Stimulated activated naive B cell treated with anti-CD40 and anti-IgM and Interleukin-4, amounts not matched to agents 10 μg/mL and 1 μg/mL and 100 μg/mL, for 72 hours (primary cell): Measurements from ENCODE around the gene EVI2B.
"Not testable (repeated sequence)": the region's sequence is repeated elsewhere in the genome, so short reads cannot be mapped to it uniquely, and the experiment has no call there.

Experiments used
- ATAC-seq, 2 donors: fragments of 150-1000 bp; cut with Tn5 transposase; replicated peaks; 2 replicates each; pipeline ENCODE4 v1.10.0; 2021; ENCODE audit warnings: moderate library complexity in 1 of 2
- DNase-seq: peaks from one replicate; pipeline ENCODE4 v3.0.0; 2021
- H3K27ac Mint-ChIP-seq: one replicate; pipeline ENCODE4 v1.8.0; 2022; ENCODE audit warnings: mild to moderate bottlenecking, mixed read lengths
- H3K27me3 Mint-ChIP-seq, 2 donors: one replicate each; pipeline ENCODE4 v1.8.0; 2022; ENCODE audit warnings: mixed read lengths in 2 of 2
- H3K36me3 Mint-ChIP-seq, 2 donors: one replicate each; pipeline ENCODE4 v1.8.0; 2022; ENCODE audit warnings: mixed read lengths in 2 of 2, mild to moderate bottlenecking in 1 of 2
- H3K4me1 Mint-ChIP-seq, 2 donors: one replicate each; pipeline ENCODE4 v1.8.0; 2022; ENCODE audit warnings: mixed read lengths in 2 of 2, mild to moderate bottlenecking in 1 of 2
- H3K4me3 Mint-ChIP-seq, 2 donors: one replicate each; pipeline ENCODE4 v1.8.0; 2022; ENCODE audit warnings: mild to moderate bottlenecking in 2 of 2, mixed read lengths in 2 of 2, moderate library complexity in 1 of 2
- H3K9me3 Mint-ChIP-seq, 2 donors: one replicate each; pipeline ENCODE4 v1.8.0; 2022; ENCODE audit warnings: mixed read lengths in 2 of 2, mild to moderate bottlenecking in 1 of 2

Gene EVI2B

GRCh38 chr17:31272803-31273202 lies 41.1 kb downstream of the EVI2B start:
- no peaks in the 10 kb centered on the region for H3K9me3 Mint-ChIP-seq
- H3K27me3 Mint-ChIP-seq = no peaks in the 10 kb centered on the region
- peaks cover 0 to 2% of the 10 kb centered on the region in 2 donors for H3K4me1 Mint-ChIP-seq
- DNase-seq = no peak
- H3K27ac Mint-ChIP-seq = no peak overlapping the region
- peaks cover 9 to 44% of the 10 kb centered on the region in 2 donors for H3K36me3 Mint-ChIP-seq
- no peak for ATAC-seq
- no peak overlapping the region for H3K4me3 Mint-ChIP-seq

DNA sequence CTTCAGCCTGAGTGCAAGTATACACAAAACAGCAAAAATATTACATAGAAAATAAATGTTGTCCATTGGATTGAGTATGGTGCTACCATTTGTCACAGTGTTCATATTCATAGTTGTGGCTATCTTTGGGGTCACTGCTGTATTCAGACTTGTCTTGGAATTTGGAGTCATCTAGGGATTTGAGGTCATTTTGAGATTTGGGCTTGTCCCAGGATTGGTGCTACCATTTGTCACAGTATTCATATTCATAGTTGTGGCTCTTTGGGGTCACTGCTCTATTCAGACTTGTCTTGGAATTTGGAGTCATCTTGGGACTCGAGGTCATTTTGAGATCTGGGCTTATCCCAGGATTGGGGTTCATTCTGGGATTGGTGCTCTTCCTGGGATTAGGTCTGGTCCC lies 41.6 kb downstream of the EVI2B start:
- ATAC-seq (no peak), DNase-seq (no peak)
- no peak overlapping the region for H3K27ac Mint-ChIP-seq
- no peaks in the 10 kb centered on the region for H3K27me3 Mint-ChIP-seq
- no peak overlapping the region for H3K4me3 Mint-ChIP-seq
- no peaks in the 10 kb centered on the region for H3K9me3 Mint-ChIP-seq
- peaks cover 9 to 46% of the 10 kb centered on the region in 2 donors for H3K36me3 Mint-ChIP-seq
- peaks cover 0 to 2% of the 10 kb centered on the region in 2 donors for H3K4me1 Mint-ChIP-seq

DNA sequence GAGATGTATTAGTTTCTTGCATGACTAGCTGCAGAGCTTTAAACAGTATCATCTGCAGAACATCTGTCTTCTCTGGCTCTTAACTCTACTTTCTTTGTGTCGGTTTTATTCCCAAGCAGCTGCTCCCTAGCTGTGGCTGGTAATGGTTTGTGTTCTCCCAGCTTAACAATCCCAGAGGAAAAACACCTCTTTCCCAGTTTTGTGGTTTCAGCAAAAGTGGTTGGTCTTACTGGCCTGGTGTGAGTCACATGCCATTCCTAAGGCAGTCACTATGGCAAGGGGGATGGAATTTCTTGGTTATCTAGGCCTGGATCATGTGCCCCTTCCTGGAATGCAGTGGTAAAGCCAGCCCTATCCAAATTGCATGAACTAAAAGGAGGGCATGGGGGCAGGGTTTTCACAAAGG lies 44.3 kb downstream of the EVI2B start:
- no peaks in the 10 kb centered on the region for H3K27me3 Mint-ChIP-seq
- no peak overlapping the region for H3K27ac Mint-ChIP-seq
- no peak for ATAC-seq
- no peaks in the 10 kb centered on the region for H3K9me3 Mint-ChIP-seq
- H3K4me1 Mint-ChIP-seq = no peaks in the 10 kb centered on the region
- DNase-seq = no peak
- peaks cover 17 to 38% of the 10 kb centered on the region in 2 donors for H3K36me3 Mint-ChIP-seq
- no peak overlapping the region for H3K4me3 Mint-ChIP-seq

DNA sequence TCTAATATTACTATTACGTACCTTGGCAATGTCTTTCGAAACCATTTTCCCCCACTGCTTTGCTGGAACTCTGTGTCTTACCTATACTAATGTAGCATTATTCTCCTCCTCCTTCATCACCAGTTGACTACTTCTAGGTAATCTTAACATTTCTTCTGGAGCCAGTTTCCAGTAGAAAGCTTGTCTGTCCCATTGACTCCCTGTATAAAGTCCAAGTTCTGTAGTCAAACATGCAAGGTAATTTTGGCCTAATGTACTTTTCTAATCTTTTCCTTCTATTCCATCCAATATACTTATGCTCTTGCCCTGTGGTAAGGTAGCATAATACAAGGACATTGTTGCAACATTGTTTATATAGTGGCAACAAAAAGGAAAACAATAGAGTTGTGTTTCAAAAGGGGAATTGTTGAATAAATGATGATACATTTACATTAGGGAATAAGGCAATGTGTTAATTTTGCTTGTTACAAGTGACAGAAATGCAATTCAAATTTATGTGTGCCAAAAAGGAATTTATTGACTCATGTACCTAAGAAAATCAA lies 44.7 kb downstream of the EVI2B start:
- H3K4me1 Mint-ChIP-seq = no peaks in the 10 kb centered on the region
- H3K27me3 Mint-ChIP-seq = no peaks in the 10 kb centered on the region
- ATAC-seq (no peak), DNase-seq (no peak)
- no peak overlapping the region for H3K27ac Mint-ChIP-seq
- H3K9me3 Mint-ChIP-seq = no peaks in the 10 kb centered on the region
- H3K36me3 Mint-ChIP-seq = peaks cover 17 to 35% of the 10 kb centered on the region in 2 donors
- no peak overlapping the region for H3K4me3 Mint-ChIP-seq

GRCh38 chr17:31266042-31266441 lies 47.8 kb downstream of the EVI2B start:
- H3K4me1 Mint-ChIP-seq = no peaks in the 10 kb centered on the region
- no peak overlapping the region for H3K4me3 Mint-ChIP-seq
- H3K9me3 Mint-ChIP-seq = no peaks in the 10 kb centered on the region
- H3K27ac Mint-ChIP-seq = no peak overlapping the region
- H3K36me3 Mint-ChIP-seq = peaks cover 13 to 33% of the 10 kb centered on the region in 2 donors
- no peak for ATAC-seq
- no peak for DNase-seq
- no peaks in the 10 kb centered on the region for H3K27me3 Mint-ChIP-seq

DNA sequence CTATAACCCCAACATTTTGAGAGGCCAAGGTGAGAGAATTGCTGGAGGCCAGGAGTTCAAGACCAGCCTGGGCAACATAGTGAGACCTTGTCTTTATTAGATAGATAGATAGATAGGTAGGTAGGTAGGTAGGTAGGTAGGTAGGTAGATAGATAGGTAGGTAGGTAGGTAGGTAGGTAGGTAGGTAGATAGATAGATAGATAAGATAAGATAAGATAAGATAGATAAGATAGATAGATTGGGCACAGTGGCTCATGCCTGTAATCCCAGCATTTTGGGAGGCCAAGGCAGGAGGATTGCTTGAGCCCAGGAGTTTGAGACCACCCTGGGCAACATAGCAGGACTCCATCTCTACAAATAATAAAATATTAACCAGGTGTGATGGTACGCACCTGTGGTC lies 50.9 kb downstream of the EVI2B start:
- not testable (repeated sequence) for H3K27me3 Mint-ChIP-seq, H3K9me3 Mint-ChIP-seq, H3K4me1 Mint-ChIP-seq, H3K27ac Mint-ChIP-seq, H3K4me3 Mint-ChIP-seq, ATAC-seq, DNase-seq
- H3K36me3 Mint-ChIP-seq = peaks cover 9 to 26% of the 10 kb centered on the region in 2 donors

DNA sequence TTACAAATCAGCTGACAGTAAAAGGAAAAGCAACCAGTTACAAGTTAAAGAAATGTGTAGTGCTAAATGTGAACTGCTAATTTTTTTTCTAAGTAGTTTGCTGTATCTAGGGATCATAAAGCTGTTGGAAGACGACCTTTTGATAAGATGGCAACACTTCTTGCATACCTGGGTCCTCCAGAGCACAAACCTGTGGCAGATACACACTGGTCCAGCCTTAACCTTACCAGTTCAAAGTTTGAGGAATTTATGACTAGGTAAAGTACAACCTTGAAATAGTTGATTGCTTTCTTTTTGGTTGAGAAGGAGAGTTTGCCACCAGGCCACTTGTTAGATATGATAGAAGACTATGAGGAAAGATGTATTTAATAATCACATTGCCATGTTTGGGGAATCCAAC lies 52.3 kb downstream of the EVI2B start:
- ATAC-seq = no peak
- peaks cover 9 to 17% of the 10 kb centered on the region in 2 donors for H3K36me3 Mint-ChIP-seq
- H3K4me1 Mint-ChIP-seq = no peaks in the 10 kb centered on the region
- no peaks in the 10 kb centered on the region for H3K27me3 Mint-ChIP-seq
- no peaks in the 10 kb centered on the region for H3K9me3 Mint-ChIP-seq
- no peak overlapping the region for H3K27ac Mint-ChIP-seq
- no peak overlapping the region for H3K4me3 Mint-ChIP-seq
- DNase-seq = no peak

- Mint-ChIP-seq H3K4me1 (no peaks in the 10 kb centered on the region), H3K27me3 (no peaks in the 10 kb centered on the region), H3K4me3 (no peak overlapping the region), H3K36me3 (peaks cover 1 to 12% of the 10 kb centered on the region in 2 donors), H3K27ac (no peak overlapping the region), H3K9me3 (no peaks in the 10 kb centered on the region)
- DNase-seq (no peak), ATAC-seq (no peak)
Measured at GRCh38 chr17:31260151-31260550, 53.7 kb downstream of the EVI2B start.

GRCh38 chr17:31256936-31257335 lies 56.9 kb downstream of the EVI2B start:
- no peak for ATAC-seq
- no peak overlapping the region for H3K27ac Mint-ChIP-seq
- H3K36me3 Mint-ChIP-seq = peaks cover 1 to 12% of the 10 kb centered on the region in 2 donors
- DNase-seq = no peak
- no peak overlapping the region for H3K4me3 Mint-ChIP-seq
- no peaks in the 10 kb centered on the region for H3K9me3 Mint-ChIP-seq
- H3K27me3 Mint-ChIP-seq = no peaks in the 10 kb centered on the region
- no peaks in the 10 kb centered on the region for H3K4me1 Mint-ChIP-seq

DNA sequence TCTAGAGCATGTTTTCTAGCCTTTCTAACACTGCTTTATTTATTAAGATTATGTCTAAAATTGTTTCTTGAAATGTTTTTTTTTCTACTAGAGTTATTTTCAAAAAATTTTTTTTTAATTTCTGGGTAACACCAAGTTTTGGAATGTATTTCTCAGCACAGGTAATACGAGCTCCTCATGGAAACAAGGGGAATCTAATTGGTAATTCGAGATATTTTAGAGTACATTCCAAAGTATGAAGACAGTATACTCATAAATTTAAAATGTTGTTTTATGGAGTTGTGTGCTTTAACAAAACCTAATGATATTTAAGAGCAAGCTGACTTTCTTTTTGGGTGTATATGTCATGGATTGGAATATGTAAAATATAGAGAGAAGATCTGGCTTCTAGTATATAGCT lies 59.2 kb downstream of the EVI2B start:
- Mint-ChIP-seq H3K4me3 (no peak overlapping the region), H3K36me3 (peaks cover 2 to 4% of the 10 kb centered on the region in 2 donors), H3K4me1 (peaks cover 6 to 14% of the 10 kb centered on the region in 2 donors), H3K9me3 (no peaks in the 10 kb centered on the region), H3K27ac (no peak overlapping the region), H3K27me3 (no peaks in the 10 kb centered on the region)
- no peak for ATAC-seq
- DNase-seq = no peak
